ENCODE measurements around the gene FGF19.

The FGF19 gene

GRCh38 chr11:69654001-69654659, 49.7 kb downstream of the FGF19 start:
- DNase-seq, result no peak

- no peak for DNase-seq
Observed at GRCh38 chr11:69653406-69653960, 50.3 kb downstream of the FGF19 start.

- no peak for DNase-seq
Observed at GRCh38 chr11:69652999-69653398, 50.8 kb downstream of the FGF19 start.

GRCh38 chr11:69651834-69652620, 51.8 kb downstream of the FGF19 start:
- no peak for DNase-seq

GRCh38 chr11:69650832-69651344, 52.9 kb downstream of the FGF19 start:
- DNase-seq, result no peak

GRCh38 chr11:69650081-69650831, 53.6 kb downstream of the FGF19 start:
- DNase-seq, result no peak

GRCh38 chr11:69649576-69649900, 54.3 kb downstream of the FGF19 start:
- DNase-seq, result no peak

GRCh38 chr11:69648679-69649575, 54.9 kb downstream of the FGF19 start:
- DNase-seq, result no peak

All from activated CD8-positive, alpha-beta memory T cell treated with anti-CD3 and anti-CD28 coated beads for 24 hours (primary cell).